Activated gamma-delta T cell treated with anti-CD3 and anti-CD28 coated beads, Interleukin-2, amount 50 U/mL, for 16 hours (primary cell): ENCODE data around the gene LTB.

Source experiments
- DNase-seq: peaks from one replicate; pipeline ENCODE4 v3.0.0-alpha.2; 2020; ENCODE audit warnings: low read depth

Gene LTB

DNA sequence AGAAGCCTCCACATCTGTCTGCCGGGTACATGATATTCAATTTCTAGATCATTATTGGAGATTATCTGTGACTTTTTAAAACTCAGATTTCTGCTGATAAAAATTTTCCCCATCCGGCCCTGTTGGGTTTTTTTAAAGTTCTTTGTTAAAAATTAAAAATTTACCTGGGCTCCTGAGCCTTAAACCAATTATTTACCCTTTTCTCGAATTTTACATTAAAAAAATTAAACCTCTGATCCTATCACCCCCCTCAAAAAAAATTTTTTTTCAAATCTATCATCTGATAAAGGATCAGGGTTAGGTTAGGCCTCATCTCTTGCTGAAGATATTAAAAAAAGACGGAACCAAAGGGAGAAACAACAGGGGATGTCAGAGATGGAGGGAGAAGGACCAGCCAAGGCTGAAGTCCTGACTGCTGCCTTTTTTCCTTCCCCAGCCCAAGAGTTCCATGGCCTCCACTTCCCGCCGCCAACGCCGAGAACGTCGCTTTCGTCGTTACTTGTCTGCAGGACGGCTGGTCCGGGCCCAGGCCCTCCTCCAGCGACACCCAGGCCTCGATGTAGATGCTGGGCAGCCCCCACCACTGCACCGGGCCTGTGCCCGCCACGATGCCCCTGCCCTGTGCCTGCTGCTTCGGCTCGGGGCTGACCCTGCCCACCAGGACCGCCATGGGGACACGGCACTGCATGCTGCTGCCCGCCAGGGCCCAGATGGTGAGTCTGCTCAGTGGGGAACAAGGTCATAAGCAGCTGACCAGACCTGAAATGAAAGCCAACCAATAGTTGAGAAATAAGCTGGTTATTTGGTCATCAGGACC, 34.3 kb downstream of the LTB start:
- no peak for DNase-seq

DNA sequence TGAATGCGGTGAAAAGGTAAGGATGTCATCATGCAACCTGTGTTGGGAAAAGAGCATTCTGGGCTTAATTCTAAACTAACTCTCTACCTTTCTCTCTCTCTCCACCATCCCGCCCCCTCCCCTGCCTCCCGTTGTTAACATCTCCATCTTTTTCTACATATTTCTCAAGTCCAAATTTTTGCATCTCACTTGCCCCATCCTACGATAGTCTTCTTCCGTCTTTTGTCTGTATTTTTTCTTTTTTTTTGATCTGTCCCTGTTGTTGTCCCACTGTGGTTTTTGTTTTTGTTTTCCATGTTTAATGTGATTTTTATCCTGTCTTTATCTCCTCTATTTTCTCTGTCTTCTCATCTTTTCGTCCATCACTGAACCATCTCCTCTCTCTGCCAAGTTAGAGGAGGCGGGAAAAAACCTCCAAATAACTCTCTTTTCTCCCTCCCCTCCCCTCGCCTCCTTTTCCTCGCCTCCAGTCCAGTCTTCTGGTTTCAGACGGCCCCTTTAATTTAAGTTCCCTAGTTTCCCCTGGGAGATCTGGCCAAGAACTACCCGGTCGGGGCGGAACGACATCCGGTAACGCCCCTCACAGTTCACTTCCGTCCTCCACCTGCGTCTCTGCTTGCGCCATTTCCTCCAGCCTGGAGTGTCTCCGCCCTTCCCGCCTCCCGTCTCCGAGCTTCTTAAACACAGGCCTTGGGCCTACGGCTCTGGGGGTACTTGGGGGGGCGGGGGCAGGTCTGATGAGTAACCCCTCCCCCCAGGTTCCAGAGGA, 35.1 kb downstream of the LTB start, which contains the start of gene NFKBIL1:
TSS of gene NFKBIL1 (plus strand) at position 651 of the 769 bp plus-strand sequence. CDS start at position 738, 87 bp downstream.
- DNase-seq = peak; percentile 82

DNA sequence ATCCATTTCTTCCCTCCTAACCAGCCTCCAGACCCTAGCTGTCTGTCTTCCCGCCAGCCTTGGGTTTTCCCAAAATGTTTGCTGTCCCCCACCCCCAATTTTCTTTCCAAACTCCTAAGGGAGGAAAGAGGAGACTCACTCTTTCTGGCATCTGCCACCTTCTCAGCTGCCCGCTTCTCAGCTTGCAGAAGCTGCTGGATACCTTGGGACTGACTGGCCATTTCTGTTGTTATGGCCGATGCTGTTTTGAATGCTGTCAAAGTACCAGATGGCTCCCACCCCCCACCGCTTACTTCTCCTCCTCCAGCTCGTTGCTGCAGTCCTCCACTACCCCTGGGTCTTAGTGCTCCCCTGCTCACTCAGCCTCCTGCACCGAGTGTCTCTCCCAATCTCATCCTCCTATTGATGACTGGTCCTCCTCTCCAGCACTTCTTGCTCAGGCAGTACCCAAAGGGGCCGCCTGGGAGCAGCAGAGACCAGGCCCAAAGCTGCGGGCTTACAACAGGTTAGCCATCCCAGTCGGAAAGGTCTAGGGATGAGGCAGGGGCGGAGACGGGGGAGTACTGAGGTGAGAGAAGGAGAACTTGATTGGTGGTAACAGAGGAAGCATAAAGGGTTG, 35.8 kb downstream of the LTB start, which contains the start of gene ATP6V1G2:
TSS of gene ATP6V1G2 (minus strand) at position 270 of the 619 bp plus-strand sequence. CDS start at position 221, 49 bp downstream.
- DNase-seq = peak; percentile 72

DNA sequence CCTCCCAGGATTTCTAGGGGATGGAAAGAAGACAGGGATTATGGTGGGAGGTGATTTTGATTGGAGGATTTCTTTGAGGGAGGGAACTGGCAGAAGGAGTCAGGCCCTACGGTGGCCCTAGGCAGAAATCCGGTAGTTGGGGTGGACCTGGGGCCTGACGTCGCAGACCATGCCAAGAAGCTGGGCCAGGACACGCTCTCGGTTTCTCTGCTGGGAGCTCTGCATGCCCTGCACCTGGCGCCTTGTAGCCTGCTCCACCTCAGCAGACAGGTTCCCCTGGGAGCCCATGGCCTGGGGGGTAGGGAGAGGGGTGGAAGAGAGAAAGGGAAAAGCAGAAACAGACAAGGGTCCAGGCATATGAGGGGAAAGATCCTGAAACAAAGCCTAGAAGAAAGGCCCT, 36.9 kb downstream of the LTB start:
- no peak for DNase-seq

DNA sequence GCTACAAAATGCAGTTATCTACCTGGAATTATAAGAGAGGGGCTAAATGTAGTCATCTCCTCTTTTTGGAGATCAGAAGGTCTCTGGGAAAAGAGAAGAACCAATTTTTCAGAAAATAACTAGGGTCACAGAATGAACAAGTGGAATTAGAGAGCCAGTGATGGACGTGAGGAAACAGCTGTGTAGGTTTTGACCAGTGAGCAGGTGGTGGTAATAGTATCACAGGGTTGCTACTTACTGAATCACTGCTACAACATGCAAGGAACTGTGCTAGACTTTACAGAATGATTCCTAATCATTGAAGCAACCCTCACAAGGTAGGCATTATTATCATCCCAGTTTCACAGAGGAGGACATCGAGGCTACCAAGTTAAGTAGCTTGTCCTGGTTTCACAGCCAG, 37.5 kb downstream of the LTB start:
- no peak for DNase-seq

DNA sequence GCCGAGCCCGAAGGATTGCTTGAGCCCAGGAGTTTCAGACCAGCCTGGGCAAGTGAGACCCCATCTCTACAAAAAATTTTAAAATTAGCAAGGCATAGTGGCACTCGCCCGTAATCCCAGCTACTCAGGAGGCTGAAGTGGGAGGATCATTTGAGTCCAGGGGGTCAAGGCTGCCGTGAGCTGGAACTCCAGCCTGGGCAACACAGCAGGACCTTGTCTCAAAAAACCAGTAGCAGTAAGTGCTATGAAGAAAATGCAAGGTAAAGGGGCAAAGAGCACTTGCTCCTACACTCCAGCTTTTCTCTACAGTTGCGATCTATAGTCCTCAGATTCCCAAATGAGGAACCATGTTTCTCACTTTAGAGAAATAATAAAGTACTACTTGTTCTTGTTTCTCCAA, 38.6 kb downstream of the LTB start:
- DNase-seq = no peak

DNA sequence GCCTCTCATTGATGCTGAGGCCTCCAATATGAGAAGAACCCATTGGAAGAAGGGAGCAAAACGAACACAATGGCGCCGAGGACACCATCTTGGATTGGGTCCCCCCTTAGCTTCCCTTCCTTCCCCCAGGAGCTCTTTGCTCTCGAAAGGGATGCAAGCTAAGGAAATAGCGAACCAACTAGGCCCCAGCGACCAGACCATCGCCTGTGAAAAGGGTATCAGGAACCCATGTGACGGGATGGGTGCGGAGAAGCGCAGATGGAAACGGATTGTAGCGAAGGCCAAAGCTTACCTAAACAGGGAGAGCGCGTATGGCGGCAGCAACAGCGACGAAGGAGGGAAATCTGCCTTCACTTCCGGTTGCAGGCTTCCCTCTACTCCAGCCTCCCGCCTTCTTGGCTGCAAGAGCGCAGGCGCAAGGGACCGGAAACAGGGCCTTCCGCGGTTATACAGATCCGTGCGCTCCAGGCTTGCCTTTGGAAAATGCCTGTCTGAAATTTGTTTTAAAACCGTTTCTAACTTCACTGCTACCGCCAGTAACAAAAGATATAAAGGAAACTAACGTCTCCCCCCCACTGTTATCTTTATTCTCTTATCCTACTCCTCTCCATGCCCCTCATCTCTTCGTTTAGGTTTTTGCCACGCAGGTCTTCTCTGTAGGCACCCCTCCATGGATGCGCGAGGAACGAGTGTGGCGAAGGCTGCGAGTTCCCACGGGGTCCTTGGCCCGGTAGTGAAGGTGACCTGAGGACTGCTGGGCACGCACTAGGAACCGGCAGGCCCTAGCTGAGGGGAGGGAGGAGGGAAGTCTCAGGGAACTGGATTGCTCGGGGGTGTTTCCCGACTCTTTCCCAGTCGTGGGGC, 40.3 kb downstream of the LTB start, which contains the start of gene DDX39B:
TSS of gene DDX39B (minus strand) at position 346 of the 864 bp plus-strand sequence. CDS start 1,471 bp downstream, outside the sequence.
- peak; percentile 91 for DNase-seq

DNA sequence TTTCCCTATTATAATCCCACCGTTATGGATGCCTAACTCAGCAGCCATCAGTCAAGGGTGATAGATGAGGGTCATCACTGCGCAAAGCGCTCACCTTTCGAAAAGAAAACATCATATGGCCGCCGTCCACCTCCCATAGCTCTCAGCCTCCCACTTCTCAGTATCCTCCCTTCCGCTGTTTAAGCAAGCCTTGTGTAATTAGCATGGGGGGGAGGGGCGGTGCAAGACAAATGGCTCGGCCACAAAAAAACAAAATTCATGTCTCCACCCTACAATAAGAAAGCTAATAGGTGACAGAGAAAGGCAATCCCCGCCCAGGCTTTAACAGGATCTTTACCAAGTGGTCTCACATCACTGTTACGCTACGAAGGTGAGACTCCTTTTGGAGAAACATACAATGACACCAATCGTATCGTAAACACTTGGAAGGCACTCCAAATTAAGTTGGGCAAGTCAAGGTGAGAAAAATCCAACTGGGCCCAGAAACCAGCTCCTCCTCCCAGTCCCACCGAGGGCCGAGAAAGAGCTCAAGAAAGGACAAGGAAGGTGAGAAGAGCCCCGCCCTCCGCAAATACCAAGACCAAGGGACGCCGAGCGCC, 41.1 kb downstream of the LTB start:
- DNase-seq = peak; percentile 53

DNA sequence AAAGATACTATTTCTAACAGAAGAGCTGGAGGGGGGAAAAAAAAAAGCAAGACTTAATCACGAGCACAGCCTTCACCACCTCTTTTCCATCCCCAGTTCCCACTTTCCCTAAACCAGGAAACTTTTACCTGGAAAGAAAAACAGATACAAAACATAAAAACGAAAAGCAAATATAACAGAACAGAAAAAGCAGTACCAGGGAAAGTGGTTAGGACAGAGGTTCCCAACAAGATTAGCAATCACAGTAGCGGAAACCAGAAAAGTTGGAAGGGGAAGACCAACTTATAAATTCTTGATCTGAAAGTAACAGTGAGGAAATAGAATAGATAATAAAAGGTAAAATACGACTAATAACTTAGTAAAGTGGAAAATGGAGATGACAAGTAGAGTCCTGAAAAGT, 41.6 kb downstream of the LTB start:
- no peak for DNase-seq

DNA sequence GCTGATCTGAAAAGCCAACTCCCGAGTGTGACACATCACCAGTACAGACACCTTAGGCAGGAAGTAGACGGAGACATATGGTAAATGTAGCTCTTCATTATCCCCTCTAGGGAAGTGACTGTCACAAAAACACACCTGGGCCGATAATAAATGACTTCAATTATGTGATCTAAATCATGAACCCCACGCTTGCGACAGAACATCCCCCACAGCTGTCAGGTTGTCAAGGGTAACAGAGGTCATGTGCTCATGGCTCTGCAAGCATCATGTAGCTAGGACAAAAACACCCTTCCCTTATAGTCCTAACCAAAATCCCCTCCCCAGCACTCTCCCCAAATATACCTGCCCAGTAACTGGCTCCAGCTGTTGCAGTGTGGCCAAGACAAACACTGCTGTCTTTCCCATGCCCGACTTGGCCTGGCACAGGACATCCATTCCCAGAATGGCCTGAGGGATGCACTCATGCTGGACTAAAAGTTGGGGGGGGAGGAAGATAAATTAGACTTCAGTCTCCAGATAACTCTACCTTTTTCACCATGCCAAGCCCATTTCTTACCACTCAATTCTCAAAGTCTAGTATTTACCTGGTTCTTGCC, 43.3 kb downstream of the LTB start:
- no peak for DNase-seq

DNA sequence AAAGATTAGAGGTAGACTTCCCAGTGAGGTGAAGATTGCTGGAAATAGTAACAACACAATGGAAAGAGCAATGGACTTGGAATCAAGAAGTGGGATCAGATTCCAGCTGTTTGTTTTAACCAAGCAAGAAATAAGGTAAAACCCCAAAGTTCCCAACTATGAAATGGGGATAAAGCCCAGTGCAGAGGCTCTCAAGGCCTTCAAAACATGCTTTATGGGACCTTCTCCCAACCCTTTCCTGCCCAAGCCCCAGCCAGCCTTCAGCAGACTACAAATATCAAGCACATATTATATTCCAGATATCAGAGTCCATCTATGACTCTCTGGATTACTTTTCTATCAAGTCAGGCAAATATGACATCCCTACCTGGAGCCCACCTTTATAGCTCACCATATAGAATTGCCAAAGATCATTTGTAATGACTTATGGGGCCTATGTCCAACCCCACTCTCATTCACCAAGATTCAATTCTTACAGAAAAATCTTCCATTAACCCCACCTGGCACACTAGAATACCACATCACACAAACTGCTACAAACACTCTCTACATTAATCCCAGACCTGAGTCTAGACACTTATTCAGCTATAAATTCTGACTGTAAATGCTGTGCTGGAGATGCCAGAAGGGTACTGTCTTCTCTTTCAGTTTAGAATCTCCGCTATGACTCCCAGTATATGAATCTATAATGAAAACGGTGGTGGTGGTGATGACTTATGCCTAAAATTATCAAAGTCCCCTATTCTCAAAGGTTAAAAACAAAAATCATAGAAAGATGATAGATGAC, 46.5 kb downstream of the LTB start:
- no peak for DNase-seq

DNA sequence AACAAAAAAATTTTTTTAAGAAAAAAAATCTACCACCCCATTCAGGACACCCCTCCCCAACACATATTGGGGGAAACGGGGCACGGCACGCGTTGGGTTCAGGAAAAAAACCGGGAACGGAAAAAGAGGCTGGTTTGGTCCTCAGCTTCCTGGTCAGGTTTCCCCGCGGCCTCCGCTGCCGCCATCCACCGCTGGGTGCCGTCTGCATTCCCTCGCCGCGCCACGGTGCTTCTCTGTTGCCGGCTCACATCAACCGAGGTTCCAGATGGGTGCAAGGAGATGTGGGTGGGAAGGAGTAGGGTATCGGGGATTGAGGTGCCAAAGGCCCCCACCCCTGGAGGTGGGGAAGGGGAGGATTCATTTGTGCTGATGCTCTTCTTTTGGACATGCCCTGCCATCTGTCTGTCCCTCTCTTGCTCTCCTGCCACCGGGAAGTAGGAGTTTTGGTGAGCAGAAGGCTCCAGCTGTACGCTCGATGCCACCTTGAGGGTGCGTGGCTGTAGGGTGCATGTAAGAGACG, 47.6 kb downstream of the LTB start:
- DNase-seq = no peak

DNA sequence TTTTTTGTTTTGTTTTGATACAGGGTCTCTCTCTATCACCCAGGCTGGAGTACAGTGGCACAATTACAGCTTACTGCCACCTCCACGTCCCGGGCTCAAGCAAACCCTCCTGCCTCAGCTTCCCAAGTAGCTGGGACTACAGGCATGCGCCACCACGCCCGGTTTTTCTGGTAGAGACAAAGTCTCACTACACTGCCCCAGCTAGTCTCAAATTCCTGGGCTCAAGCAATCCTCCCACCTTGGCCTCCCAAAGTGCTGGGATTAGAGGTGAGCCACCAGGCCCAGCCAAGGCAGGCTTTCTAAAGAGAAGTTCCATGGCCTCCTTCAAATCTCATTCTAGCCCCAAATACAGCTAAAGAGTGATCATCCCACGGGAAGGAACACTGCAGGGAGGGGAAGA, 48.2 kb downstream of the LTB start:
- no peak for DNase-seq

DNA sequence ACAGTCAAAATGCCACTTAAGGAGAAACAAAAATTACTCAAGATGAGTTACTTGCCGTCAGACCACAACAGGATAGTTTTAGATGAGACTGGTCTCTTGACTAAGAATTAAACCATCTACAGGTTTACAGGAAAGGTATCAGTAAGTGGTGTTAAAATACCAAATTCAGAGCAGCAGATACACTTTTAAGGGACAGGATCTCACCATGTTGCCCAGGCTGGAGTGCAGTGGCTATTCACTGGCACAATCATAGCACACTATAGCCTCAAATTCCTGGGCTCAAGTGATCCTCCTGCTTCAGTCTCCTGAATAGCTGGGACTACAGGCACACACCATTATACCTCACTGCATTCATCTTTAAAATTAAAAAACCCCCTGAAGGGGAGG, 48.8 kb downstream of the LTB start:
- no peak for DNase-seq

DNA sequence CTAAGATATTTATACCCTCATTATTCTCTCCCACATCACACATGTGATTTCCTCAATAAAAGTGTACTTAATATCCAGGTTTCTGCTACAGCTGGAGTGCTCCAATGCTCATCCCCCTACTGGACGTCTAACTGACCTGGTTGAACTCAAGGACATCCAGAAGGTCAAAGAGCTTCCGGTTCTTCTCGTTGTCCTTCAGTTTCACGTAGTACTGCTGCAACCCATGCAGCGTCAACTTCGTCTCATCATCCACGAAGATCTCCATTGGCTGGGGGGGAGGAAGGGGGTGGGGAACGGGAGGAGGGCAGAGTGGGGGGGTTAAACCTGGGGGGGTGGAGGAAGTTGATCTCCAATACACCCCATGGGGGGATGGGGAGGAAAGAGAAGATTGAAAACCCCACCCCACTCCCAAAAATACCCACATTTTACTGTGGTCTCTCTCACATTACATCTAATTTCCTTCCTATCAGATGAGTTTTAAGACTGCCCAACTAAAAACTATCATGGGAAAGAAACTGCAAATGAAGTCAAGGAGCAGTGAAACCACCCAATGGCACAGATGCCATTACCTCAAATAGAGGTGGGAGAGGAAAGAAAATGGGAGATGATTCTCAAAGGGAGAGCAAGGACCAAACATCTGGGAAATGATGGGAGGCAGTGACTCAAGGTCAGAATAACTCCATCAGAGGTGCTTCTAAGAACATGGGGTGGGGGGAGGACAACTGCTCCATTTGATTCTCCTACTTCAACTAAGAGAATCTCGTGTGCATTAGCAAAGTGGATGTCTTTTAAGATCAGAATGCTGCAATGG, 49.4 kb downstream of the LTB start:
- no peak for DNase-seq

DNA sequence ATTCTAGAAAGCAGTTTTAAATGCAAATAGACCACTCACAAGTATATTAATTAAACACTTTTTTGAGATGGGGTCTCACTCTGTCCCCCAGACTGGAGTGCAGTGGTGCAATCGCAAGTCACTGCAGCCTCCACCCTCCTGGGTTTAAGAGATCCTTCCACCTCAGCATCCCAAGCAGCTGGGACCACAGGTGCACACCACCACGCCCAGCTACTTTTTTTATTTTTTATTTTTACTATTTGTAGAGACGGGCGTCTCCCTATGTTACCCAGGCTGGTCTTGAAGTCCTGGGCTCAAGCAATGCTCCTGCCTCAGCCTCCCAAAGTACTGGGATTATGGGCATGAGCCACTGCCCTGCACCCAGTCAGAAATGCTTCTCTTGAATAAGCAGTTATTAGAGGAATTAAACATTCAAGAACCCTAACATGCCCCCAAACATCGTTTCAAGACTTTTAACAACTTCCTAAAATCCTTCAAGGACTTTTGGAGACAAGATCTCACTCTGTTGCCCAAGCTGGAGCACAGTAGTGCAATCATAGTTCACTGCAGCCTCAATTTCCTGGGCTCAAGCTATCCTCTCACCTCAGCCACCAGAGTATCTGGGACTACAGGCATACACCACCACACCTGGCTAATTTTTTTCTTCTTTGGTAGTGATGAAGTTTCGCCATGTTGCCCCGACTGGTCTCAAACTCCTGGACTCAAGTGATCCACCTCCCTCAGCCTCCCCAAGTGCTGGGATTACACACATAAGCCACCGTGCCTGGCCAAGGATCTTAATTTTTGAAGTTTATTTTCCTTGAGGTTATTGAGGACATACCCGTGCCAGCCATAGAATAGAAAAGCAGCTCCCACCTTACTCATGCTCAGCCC, 50.2 kb downstream of the LTB start:
- no peak for DNase-seq

DNA sequence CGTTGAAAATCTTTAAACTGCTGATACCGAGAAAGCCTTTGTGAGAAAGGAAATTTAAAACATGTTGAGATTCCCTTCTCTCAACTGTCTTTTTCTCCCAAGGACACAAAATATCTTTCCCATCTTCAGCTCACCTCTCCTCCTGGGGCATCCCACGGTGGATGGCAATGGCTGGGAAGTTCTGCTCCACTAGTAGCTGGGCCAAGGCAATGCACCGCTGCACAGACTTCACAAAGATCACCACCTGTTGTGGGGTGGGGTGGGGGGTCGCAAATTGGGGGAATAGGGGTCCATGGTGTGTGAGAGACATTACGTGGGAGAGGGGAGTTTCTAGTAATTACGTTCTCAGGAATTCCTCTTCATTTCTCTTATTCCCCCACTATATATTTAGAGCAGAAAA, 51.1 kb downstream of the LTB start:
- no peak for DNase-seq

DNA sequence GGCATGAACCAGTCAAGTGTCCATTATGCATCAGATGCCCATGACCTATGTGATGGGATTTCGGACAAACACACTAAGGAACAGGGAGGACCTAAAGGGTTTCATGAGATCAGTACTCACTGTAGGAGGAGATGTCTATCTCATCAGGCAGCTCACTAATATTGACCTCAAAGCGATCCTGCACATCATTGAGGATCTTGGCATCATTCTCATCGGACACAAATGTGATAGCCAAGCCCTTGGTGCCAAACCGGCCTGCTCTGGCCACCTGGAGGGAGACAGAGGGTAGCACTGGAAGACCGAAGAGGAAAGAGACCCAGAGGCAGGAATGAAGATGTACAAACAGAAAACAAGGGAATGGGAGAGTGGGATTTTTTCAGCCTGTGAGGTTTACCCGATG, 51.6 kb downstream of the LTB start:
- DNase-seq = no peak
